GM19238 (cell line): ENCODE data around the gene DEFB112.

Experiments
- DNase-seq: peaks from one replicate; pipeline ENCODE4 v3.0.0; 2011; ENCODE audit warnings: low spot score; ENCODE audit not compliant: insufficient read length

The DEFB112 gene, protein sequence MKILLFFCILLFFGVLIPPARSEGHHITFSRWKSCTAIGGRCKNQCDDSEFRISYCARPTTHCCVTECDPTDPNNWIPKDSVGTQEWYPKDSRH

DNA sequence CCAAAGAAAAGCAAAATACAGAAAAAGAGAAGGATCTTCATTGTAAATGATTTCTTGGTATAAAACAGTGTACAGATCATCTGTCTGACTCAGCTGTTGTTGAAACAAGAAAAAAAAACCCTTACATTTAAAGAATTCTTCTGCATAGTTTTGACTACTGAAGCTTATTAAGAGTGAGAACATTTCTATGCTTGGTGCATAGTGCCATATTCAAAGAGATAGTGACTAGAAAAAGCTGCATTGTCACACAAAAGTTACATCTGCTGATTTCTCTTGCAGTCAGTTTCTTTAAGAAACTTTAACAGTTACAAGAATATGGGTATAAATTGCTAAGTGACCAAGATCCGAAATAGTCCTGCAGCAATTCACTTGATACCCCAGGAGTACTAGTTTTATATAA lies at the start of gene DEFB112:
Gene DEFB112 (minus strand): TSS at position 101 of the 400 bp plus-strand sequence. CDS start 60 bp downstream, at position 41.
- no peak for DNase-seq

DNA sequence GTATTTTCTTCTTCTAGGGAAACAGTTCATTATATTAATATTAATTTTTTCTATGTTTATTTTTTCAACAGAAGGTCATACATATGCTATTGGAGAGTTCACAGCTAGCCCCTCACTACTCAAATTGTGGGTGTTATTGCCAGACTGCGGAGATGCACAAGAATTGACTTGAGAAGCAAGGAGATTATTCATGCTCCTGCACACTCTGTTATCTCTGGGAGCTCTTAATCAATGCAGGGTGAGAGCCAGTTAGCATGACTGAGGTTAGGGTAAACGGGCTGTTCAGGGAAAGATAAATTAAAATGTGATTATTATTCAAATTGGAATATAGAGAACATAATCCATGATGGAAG lies 48.9 kb upstream of the DEFB112 start:
- no peak for DNase-seq

DNA sequence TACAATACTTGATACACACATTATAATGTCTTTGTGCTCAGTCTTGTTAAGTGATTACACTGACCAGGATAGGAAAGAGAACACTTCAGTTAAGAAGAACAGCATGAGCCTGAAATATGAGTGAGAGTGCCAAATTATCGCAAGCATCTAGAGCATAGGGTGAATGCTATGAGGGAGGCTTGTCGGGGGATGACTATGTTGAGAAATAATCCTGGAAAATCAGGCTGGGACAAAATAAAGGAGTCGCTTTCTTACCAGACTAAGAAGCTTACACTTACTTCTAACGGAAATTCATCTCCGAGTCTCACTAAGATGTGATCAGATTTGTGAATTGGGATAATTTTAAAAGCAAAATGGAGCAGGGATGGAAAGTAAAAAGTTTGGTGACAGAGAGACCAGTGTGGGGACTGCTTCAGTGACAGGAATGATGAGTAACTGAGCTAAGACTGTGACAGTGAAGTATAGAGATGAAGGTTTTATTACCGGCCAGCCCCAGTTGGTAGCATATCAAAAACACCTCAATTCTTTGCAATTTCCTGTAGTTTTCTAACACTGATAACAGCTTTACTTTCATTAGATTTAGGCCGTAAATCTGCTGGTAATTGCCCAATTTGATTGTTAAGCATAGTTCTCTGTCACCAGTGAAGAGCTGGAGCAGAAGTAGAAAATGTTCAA lies 48.4 kb upstream of the DEFB112 start:
- DNase-seq, result no peak

DNA sequence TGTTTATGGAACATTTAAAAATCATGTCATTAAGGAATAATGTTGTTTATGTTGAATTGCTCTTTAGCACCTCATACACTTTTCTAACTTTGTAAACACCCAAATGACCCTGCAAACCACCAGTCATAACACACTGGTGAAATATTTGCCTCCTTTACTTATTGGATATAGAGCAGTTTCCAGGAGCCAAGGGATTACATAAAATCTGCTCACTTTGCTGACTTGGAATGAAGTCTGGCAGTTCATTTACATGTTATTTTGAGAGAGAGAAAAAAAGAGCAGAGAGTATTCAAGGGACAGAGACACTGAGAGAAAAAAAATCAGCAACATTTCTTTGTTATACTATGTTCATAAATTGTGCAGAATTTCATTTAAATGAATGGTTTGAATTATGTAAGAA lies 46.6 kb upstream of the DEFB112 start:
- no peak for DNase-seq

- DNase-seq, result no peak
Observed at GRCh38 chr6:50093938-50094272, 44.2 kb upstream of the DEFB112 start.

DNA sequence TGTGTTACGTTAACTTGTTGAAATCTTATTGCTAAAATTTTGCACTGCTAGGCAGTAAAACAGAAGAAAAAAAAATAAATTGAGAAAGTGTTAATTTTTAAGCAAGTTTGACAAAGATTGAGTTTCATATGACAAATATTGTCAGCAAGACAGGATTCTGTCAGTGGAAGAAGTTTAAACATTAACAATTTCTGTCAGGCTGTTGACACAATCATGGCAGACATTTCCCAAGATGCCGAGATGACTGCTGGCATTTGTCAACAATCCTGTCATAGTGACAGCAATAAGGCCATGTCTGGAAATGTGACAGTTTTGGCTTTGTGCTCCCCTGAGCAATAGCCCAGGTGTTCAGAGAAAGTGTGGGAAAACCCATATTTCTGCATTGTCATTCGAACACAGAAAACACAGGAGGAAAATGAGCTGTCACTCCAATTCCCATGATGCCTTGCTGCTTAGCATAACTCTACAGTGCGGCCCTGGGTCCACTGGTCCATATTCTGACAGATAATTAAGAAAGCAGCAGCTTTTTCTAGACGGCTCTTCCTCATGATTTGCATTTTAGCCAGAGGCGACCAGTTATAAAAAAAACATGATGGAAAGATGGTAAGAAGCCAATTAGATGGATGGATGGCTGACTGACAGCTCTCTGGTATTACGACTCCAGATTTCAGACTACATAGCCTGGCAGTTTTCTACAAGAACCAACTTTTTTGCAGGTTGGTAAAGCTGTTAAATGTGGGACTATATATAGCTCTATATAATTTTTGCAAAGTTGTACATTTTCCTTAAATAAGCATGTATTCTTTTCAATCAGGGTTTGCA lies 43.6 kb upstream of the DEFB112 start:
- DNase-seq, result no peak

DNA sequence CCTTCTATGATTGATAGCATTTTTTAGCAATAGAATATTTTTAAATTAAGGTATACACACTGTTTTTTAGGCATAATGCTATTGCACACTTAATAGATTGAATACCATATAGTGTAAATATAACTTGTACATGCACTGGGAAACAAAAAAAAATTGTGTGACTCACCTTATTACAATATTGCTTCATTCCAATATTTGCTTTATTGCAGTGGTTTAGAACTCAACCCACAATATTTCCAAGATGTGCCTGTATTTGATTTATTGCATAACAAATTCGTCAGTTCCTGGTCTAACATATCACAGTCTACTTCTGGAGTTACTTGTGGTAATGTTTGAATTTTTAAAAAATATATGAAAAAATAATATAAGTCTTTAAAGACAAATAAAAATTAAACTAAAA lies 41.9 kb upstream of the DEFB112 start:
- no peak for DNase-seq

DNA sequence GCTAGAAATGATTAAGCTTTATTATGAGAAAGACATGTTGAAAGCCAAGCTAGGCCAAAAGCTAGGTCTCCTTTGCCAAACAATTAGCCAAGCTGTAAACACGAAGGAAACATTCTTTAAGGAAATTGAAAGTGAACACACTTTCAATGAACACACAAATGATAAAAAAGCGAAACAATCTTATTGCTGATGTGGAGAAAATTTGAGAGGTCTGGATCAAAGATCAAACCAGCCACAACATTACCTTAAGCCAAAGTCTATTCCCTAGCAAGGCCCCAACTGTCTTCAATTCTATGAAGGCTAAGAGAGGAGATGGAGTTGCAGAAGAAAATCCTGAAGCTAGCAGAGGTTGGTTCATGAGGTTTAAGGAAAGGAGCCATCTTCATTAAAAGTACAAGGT lies 40.2 kb upstream of the DEFB112 start:
- DNase-seq, result no peak

- no peak for DNase-seq
Observed at GRCh38 chr6:50087231-50087954, 37.7 kb upstream of the DEFB112 start.

DNA sequence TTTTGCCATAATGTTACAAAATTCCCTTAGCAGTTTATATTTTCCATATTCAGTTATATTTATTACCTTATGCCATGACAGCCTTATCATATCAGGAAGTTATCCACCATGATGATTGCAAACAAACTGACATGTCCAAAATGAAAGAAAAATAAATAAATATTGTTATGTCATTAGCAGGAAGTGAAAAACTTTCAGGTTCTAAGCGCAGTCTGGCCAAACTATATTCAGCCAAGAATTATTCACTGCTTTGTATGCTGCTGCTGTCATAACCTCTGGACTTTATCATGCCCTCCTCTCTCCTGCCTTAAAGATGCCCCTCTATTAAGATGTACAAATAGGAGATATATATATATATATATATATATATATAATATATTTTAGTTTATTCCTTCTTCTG lies 27.7 kb upstream of the DEFB112 start:
- no peak for DNase-seq

DNA sequence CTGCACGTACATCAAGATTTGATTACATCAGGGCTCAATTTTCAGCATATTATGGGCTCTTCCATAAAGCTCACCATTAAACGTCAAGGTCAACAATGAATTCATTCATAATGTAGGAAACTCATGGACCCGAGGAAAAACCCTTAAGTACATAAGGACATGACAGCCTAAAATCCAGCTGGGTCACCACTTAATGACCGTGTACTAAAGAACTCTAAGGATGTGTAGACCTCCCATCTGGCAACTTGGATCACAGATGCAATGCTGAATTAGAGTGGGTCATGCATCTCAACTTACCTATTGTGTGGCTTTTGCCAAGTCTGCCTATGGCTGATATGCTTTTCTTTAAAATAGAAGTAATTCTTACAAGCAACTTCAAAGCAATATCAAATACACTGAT lies 26.7 kb upstream of the DEFB112 start:
- DNase-seq, result no peak

- DNase-seq, result no peak
Observed at GRCh38 chr6:50071921-50072320, 22.2 kb upstream of the DEFB112 start.

DNA sequence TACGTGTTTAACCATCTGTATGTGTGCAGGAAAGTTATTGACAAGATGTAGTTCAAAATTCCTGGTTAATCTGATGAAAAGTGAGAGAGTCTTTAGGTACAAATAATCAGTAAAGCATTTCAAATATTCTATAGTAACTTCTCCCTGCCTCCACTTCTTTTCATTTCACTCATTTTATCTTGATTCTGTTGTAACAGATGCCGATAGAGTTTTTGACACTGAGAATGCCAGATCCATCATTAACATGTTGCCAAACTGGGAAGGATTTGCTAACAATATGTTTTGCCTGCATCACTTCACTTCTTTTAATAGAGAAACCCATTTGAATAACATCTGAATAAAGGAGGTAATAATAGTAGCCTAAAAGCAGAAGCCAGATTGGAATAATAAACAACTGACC lies 20.4 kb upstream of the DEFB112 start:
- no peak for DNase-seq

GRCh38 chr6:50062051-50062450 lies 12.3 kb upstream of the DEFB112 start:
- no peak for DNase-seq

DNA sequence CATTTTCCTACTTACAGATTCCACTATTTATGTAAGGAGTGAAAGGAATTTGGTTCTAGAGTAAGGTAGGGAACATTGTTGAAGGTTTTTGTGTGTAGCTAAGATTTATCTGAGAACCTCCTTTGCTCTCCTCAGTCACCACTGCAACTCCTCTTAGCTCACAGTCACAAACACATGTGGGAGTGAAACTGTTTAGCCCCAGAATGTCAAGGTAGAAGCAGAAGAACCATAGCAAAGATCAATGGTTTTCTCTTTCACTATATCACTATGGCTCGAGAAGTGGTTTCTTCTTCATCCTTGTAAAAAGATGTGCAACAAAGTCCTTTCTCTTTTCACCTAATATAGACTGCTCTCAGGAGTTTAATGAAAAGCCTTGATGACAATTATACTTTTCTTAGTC lies 6.5 kb upstream of the DEFB112 start:
- no peak for DNase-seq

GRCh38 chr6:50047026-50047425 lies 2.7 kb downstream of the DEFB112 start:
- no peak for DNase-seq

GRCh38 chr6:50030777-50031562 lies 18.8 kb downstream of the DEFB112 start:
- no peak for DNase-seq

GRCh38 chr6:50030350-50030749 lies 19.4 kb downstream of the DEFB112 start:
- DNase-seq, result no peak

DNA sequence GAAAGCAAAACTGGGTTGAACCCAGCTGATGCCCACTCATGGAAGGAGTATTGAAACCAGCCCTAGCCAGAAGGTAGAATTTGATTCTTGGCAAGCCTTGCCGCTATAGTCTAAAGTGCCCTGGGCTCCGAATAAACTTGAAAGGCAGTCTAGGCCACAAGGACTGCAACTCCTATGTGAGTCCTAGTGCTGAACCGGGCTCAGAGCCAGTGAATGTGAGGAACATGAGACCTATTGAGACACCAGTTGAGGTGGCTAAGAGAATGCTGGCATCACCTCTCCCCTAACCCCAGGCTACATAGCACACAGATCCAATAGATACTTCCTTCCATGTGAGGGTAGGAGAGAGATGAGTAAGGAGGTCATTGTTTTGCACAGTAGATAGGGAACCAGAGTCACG lies 24.5 kb downstream of the DEFB112 start:
- DNase-seq, result no peak

DNA sequence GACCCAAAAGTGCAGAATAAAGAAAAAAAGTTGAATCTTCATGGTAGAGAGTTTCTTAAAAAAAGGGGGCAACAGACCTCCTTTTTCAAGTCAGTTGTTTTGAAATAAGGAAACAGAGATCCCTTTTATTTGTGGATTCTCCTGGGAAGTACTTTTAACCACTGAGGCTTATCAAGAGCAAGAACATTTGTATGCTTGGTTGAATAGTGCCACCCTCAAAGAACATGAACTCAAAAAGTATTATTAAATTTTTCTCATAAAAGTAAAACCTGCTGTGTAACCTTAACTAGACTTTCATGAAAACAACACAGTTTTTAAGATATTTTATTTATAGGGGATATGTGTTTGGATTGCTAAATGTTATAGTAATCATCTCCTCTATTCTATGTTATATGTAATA lies 27.8 kb downstream of the DEFB112 start, which contains the start of gene DEFB110:
Gene DEFB110 (minus strand): TSS at position 101 of the 400 bp plus-strand sequence. CDS start 59 bp downstream, at position 42.
- no peak for DNase-seq

DNA sequence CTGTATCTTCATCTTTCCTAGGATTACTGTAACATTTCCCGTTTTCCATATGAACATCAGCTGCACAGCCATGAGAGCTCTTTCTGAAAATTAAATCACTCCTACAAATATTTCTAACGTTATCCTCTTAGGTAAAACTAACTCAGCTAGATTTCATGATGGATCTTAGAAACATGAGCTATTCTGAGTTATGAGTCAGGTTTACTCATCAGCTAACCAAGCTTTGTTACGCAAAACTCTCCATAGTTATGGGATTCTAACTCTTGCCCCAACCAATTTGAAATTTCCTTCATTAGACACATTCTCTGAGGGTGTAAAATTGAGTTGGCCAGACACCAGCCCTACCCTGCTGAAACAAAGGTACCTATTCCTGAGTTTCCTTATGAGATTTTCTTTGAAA lies 41.9 kb downstream of the DEFB112 start:
- no peak for DNase-seq
